HFFc6 (cell line): Measurements from ENCODE around the gene HS3ST5. TPM values are rescaled to one million over a fixed set of nuclear protein-coding genes. Genes with fewer than 3 reads are reported as not detected.

Experiments
- DNase-seq: peaks from one replicate; pipeline ENCODE4 v3.0.0-alpha.2; 2018
- H3K27ac Mint-ChIP-seq: 2 replicates; pipeline ENCODE4 v1.8.0; 2020; ENCODE audit warnings: mild to moderate bottlenecking, mixed read lengths
- H3K27me3 Mint-ChIP-seq: 2 replicates; pipeline ENCODE4 v1.8.0; 2021; ENCODE audit warnings: mild to moderate bottlenecking, moderate library complexity, mixed read lengths; ENCODE audit not compliant: insufficient read depth
- H3K36me3 Mint-ChIP-seq: 2 replicates; pipeline ENCODE4 v1.8.0; 2021; ENCODE audit warnings: low read depth, mixed read lengths
- H3K4me1 Mint-ChIP-seq: 2 replicates; pipeline ENCODE4 v1.8.0; 2020; ENCODE audit warnings: low read depth, mixed read lengths
- H3K4me3 Mint-ChIP-seq: 2 replicates; pipeline ENCODE4 v1.8.0; 2020; ENCODE audit warnings: mild to moderate bottlenecking, moderate library complexity, mixed read lengths
- H3K9me3 Mint-ChIP-seq: 2 replicates; pipeline ENCODE4 v1.8.0; 2020; ENCODE audit warnings: mild to moderate bottlenecking, mixed read lengths
- CTCF ChIP-seq: fragments of 200-600 bp; sonication (generic); IDR thresholded peaks from 2 replicates; pipeline ENCODE4 v1.5.0; 2021; ENCODE audit warnings: antibody characterized with exemption, mild to moderate bottlenecking
- total RNA-seq, 6 experiments: library from RNA; stranded (reverse); fragmentation: NEBNext Ultra II Directional; extraction: Animal tissue kit (Norgen Biotek cat#: 25700); gene quantifications; 2 replicates in 1 of 6; 3 replicates in 5 of 6; pipeline ENCODE4 v1.2.3, GENCODE V29; 2021

HS3ST5 gene
- total RNA-seq, 6 experiments from 2014 or later: not detected

GRCh38 chr6:114210467-114210866 lies 132.4 kb downstream of the HS3ST5 start:
- DNase-seq: no peak
- H3K4me3 Mint-ChIP-seq: no peak overlapping the region
- peaks cover 8% of the 10 kb centered on the region for H3K9me3 Mint-ChIP-seq
- TF ChIP-seq CTCF: no peak
- H3K36me3 Mint-ChIP-seq: no peaks in the 10 kb centered on the region
- H3K27ac Mint-ChIP-seq: no peak overlapping the region
- H3K4me1 Mint-ChIP-seq: no peaks in the 10 kb centered on the region
- no peaks in the 10 kb centered on the region for H3K27me3 Mint-ChIP-seq

DNA sequence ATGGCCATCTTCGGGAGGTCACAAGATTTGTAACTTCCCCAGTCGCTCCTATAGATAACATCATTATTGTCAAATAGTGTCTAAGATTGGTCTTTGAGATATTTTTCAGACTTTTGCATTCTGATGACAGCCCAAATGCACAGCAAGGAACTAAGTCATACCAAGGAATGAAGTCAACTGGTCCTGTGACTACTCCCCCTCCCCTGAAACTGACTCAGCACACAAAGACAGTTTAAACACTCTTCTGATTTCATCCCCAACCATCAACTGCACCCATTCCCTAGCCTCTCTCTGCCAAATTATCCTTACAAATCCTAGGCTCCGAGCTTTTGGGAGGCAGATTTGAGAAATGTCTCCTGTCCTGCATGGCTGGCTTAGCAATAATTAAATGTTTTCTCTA lies 139.4 kb downstream of the HS3ST5 start:
- no peaks in the 10 kb centered on the region for H3K27me3 Mint-ChIP-seq
- no peak overlapping the region for H3K4me3 Mint-ChIP-seq
- H3K9me3 Mint-ChIP-seq: peaks cover 8% of the 10 kb centered on the region; the same call in 1 of the 2 replicates
- no peaks in the 10 kb centered on the region for H3K36me3 Mint-ChIP-seq
- no peak for DNase-seq
- H3K27ac Mint-ChIP-seq: no peak overlapping the region
- H3K4me1 Mint-ChIP-seq: no peaks in the 10 kb centered on the region
- no peak for TF ChIP-seq CTCF

DNA sequence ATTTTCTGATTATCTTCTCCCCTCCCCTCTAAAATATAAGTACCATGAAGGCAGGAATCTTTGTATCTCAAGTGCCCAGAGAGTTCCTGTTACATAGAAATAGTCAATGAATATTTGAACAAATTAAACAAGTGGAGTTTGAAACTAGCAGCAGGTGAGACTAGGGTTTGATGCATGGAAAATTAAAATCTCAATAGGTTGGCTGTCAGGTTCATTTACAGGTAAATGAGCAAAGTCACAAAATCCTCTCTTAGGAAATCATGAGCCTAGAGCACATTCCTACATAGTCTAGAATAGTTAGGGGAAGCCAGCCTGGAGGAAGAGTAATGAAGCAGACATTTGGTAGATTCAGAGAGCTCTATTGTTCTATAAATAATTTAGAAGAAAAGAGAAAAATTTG lies 140.4 kb downstream of the HS3ST5 start:
- no peaks in the 10 kb centered on the region for H3K27me3 Mint-ChIP-seq
- no peak for TF ChIP-seq CTCF
- no peak overlapping the region for H3K4me3 Mint-ChIP-seq
- no peaks in the 10 kb centered on the region for H3K36me3 Mint-ChIP-seq
- no peak overlapping the region for H3K27ac Mint-ChIP-seq
- H3K4me1 Mint-ChIP-seq: no peaks in the 10 kb centered on the region
- H3K9me3 Mint-ChIP-seq: peaks cover 5% of the 10 kb centered on the region; the same call in 1 of the 2 replicates
- no peak for DNase-seq

GRCh38 chr6:114200891-114201290 lies 141.9 kb downstream of the HS3ST5 start:
- no peak for TF ChIP-seq CTCF
- no peak overlapping the region for H3K4me3 Mint-ChIP-seq
- no peaks in the 10 kb centered on the region for H3K4me1 Mint-ChIP-seq
- no peak overlapping the region for H3K27ac Mint-ChIP-seq
- H3K9me3 Mint-ChIP-seq: peaks cover 5% of the 10 kb centered on the region; the same call in 1 of the 2 replicates
- no peak for DNase-seq
- no peaks in the 10 kb centered on the region for H3K36me3 Mint-ChIP-seq
- no peaks in the 10 kb centered on the region for H3K27me3 Mint-ChIP-seq

- Mint-ChIP-seq H3K36me3 (no peaks in the 10 kb centered on the region), H3K4me3 (no peak overlapping the region), H3K27me3 (no peaks in the 10 kb centered on the region), H3K4me1 (no peaks in the 10 kb centered on the region), H3K9me3 (no peaks in the 10 kb centered on the region; the same call in 1 of the 2 replicates), H3K27ac (no peak overlapping the region)
- DNase-seq: no peak
- no peak for TF ChIP-seq CTCF
Measured at GRCh38 chr6:114195631-114196403, 147.0 kb downstream of the HS3ST5 start.
